H9 (cell line): ENCODE measurements around the gene TMEM63A. TPM values are rescaled to one million over a fixed set of nuclear protein-coding genes. Genes with fewer than 3 reads are reported as not detected.

ENCODE experiments used
- DNase-seq: peaks from one replicate; pipeline ENCODE4 v3.0.0-alpha.2; 2017
- H2AFZ ChIP-seq: one replicate; pipeline ENCODE4 v1.6.1; 2013; ENCODE audit warnings: mild to moderate bottlenecking, low read length, control low read depth, moderate library complexity
- H2AK5ac ChIP-seq: 2 replicates; pipeline ENCODE4 v1.6.1; 2013; ENCODE audit warnings: low read length, control low read depth, mixed read lengths; ENCODE audit not compliant: insufficient read length
- H2BK120ac ChIP-seq: one replicate; pipeline ENCODE4 v1.6.1; 2013; ENCODE audit warnings: low read depth, mild to moderate bottlenecking, low read length, control low read depth, inconsistent platforms; ENCODE audit not compliant: poor library complexity, severe bottlenecking
- H2BK12ac ChIP-seq: 2 replicates; pipeline ENCODE4 v1.6.1; 2013; ENCODE audit warnings: low read length, control low read depth, mixed read lengths, low read depth; ENCODE audit not compliant: insufficient read length
- H2BK15ac ChIP-seq: 2 replicates; pipeline ENCODE4 v1.6.1; 2013; ENCODE audit warnings: low read depth, low read length, control low read depth
- H2BK20ac ChIP-seq: one replicate; pipeline ENCODE4 v1.6.1; 2013; ENCODE audit warnings: low read depth, mild to moderate bottlenecking, low read length, control low read depth, inconsistent platforms; ENCODE audit not compliant: poor library complexity, severe bottlenecking
- H2BK5ac ChIP-seq: 2 replicates; pipeline ENCODE4 v1.6.1; 2013; ENCODE audit warnings: low read length, control low read depth, mixed read lengths; ENCODE audit not compliant: insufficient read length
- H3K14ac ChIP-seq: 2 replicates; pipeline ENCODE4 v1.6.1; 2013; ENCODE audit warnings: low read length, control low read depth; ENCODE audit not compliant: insufficient read depth
- H3K18ac ChIP-seq: 2 replicates; pipeline ENCODE4 v1.6.1; 2013; ENCODE audit warnings: low read depth, mild to moderate bottlenecking, mixed read lengths, low read length, control low read depth; ENCODE audit not compliant: insufficient read length
- H3K23ac ChIP-seq: 2 replicates; pipeline ENCODE4 v1.6.1; 2013; ENCODE audit warnings: low read length, control low read depth, mixed read lengths, low read depth; ENCODE audit not compliant: insufficient read length
- H3K23me2 ChIP-seq: 2 replicates; pipeline ENCODE4 v1.6.1; 2013; ENCODE audit warnings: low read depth, mild to moderate bottlenecking, mixed read lengths, low read length, control low read depth; ENCODE audit not compliant: insufficient read length, poor library complexity, severe bottlenecking
- H3K27ac ChIP-seq: 2 replicates; pipeline ENCODE4 v1.5.1; 2013; ENCODE audit warnings: low read length, control low read depth, mixed read lengths, low read depth; ENCODE audit not compliant: insufficient read length
- H3K27me3 ChIP-seq: 2 replicates; pipeline ENCODE4 v1.6.1; 2013; ENCODE audit warnings: low read length, control low read depth, inconsistent platforms; ENCODE audit not compliant: insufficient read depth
- H3K4ac ChIP-seq: 2 replicates; pipeline ENCODE4 v1.6.1; 2013; ENCODE audit warnings: low read depth, mild to moderate bottlenecking, control low read depth, inconsistent platforms, low read length, moderate library complexity
- H3K4me1 ChIP-seq: 2 replicates; pipeline ENCODE4 v1.6.1; 2013; ENCODE audit warnings: low read length, control low read depth, inconsistent platforms; ENCODE audit not compliant: insufficient read depth
- H3K4me2 ChIP-seq: 2 replicates; pipeline ENCODE4 v1.6.1; 2013; ENCODE audit warnings: low read length, control low read depth, mixed read lengths; ENCODE audit not compliant: insufficient read length, insufficient read depth
- H3K56ac ChIP-seq: 2 replicates; pipeline ENCODE4 v1.6.1; 2013; ENCODE audit warnings: low read depth, mild to moderate bottlenecking, mixed read lengths, low read length, control low read depth; ENCODE audit not compliant: insufficient read length
- H3K79me1 ChIP-seq: 2 replicates; pipeline ENCODE4 v1.6.1; 2013; ENCODE audit warnings: low read depth, mild to moderate bottlenecking, moderate library complexity, low read length, control low read depth, inconsistent platforms; ENCODE audit not compliant: insufficient read depth, poor library complexity, severe bottlenecking
- H3K79me2 ChIP-seq: 2 replicates; pipeline ENCODE4 v1.6.1; 2013; ENCODE audit warnings: low read length, control low read depth, inconsistent platforms; ENCODE audit not compliant: insufficient read depth
- H3K9ac ChIP-seq: 2 replicates; pipeline ENCODE4 v1.6.1; 2013; ENCODE audit warnings: low read length, control low read depth, mixed read lengths; ENCODE audit not compliant: insufficient read length; ENCODE audit errors: extremely low read depth
- H3K9me3 ChIP-seq: one replicate; pipeline ENCODE4 v1.6.1; 2013; ENCODE audit warnings: low read depth, low read length, inconsistent platforms; ENCODE audit not compliant: control insufficient read depth
- H3T11ph ChIP-seq: one replicate; pipeline ENCODE4 v1.6.1; 2013; ENCODE audit warnings: mild to moderate bottlenecking, low read length, control low read depth, inconsistent platforms
- H4K20me1 ChIP-seq: one replicate; pipeline ENCODE4 v1.6.1; 2013; ENCODE audit not compliant: control insufficient read depth, insufficient read length, insufficient read depth
- H4K5ac ChIP-seq: 2 replicates; pipeline ENCODE4 v1.6.1; 2013; ENCODE audit warnings: low read depth, mild to moderate bottlenecking, mixed read lengths, low read length, control low read depth; ENCODE audit not compliant: insufficient read length
- H4K8ac ChIP-seq: replicated peaks from 2 replicates; pipeline ENCODE4 v1.6.1; 2013; ENCODE audit warnings: low read length, control low read depth, mixed read lengths, low read depth; ENCODE audit not compliant: insufficient read length
- H4K91ac ChIP-seq: 2 replicates; pipeline ENCODE4 v1.6.1; 2013; ENCODE audit warnings: low read depth, mild to moderate bottlenecking, moderate library complexity, mixed read lengths, low read length, control low read depth; ENCODE audit not compliant: insufficient read length
- H3K27ac Mint-ChIP-seq, 3 experiments: 2 replicates in 2 of 3; 3 replicates in 1 of 3; pipeline ENCODE4 v1.8.0; 2020 to 2021; ENCODE audit warnings: mixed read lengths in 3 of 3, mild to moderate bottlenecking in 1 of 3, moderate library complexity in 1 of 3
- H3K27me3 Mint-ChIP-seq: 2 replicates; pipeline ENCODE4 v1.8.0; 2021; ENCODE audit warnings: low read depth, mild to moderate bottlenecking, moderate library complexity, mixed read lengths
- H3K36me3 Mint-ChIP-seq, 3 experiments: 2 replicates in 2 of 3; 3 replicates in 1 of 3; pipeline ENCODE4 v1.8.0; 2020 to 2021; ENCODE audit warnings: low read depth in 3 of 3, mixed read lengths in 3 of 3; ENCODE audit not compliant: insufficient read depth in 1 of 3
- H3K4me1 Mint-ChIP-seq, 2 experiments: 2 replicates each; pipeline ENCODE4 v1.8.0; 2020; ENCODE audit warnings: mixed read lengths in 2 of 2
- H3K4me3 Mint-ChIP-seq, 2 experiments: 2 replicates in 1 of 2; 3 replicates in 1 of 2; pipeline ENCODE4 v1.8.0; 2020 to 2021; ENCODE audit warnings: mild to moderate bottlenecking in 2 of 2, mixed read lengths in 2 of 2, moderate library complexity in 1 of 2
- H3K9me3 Mint-ChIP-seq, 2 experiments: 2 replicates in 1 of 2; 3 replicates in 1 of 2; pipeline ENCODE4 v1.8.0; 2020; ENCODE audit warnings: mild to moderate bottlenecking in 2 of 2, mixed read lengths in 2 of 2, moderate library complexity in 1 of 2
- CTCF ChIP-seq: fragments of 200-600 bp; sonication (generic); conservative IDR thresholded peaks from 3 replicates; pipeline ENCODE4 v1.8.0; 2021; ENCODE audit warnings: antibody characterized with exemption, mild to moderate bottlenecking
- WGBS: extraction: QIAGEN DNeasy Blood & Tissue Kit; methylation state at CpG from one replicate; pipeline ENCODE4 v1.1.7; 2013; ENCODE audit warnings: missing lambda C conversion rate, low lambda C conversion rate, mixed read lengths; ENCODE audit not compliant: insufficient read length; ENCODE audit errors: extremely low coverage; 5-methylcytosine and 5-hydroxymethylcytosine counted together
- total RNA-seq: library from RNA; stranded (reverse); gene quantifications from 2 replicates; pipeline ENCODE4 v1.2.1, GENCODE V29; 2021

TMEM63A gene
- total RNA-seq, 1 experiment from 2014 or later: 75.7 TPM

DNA sequence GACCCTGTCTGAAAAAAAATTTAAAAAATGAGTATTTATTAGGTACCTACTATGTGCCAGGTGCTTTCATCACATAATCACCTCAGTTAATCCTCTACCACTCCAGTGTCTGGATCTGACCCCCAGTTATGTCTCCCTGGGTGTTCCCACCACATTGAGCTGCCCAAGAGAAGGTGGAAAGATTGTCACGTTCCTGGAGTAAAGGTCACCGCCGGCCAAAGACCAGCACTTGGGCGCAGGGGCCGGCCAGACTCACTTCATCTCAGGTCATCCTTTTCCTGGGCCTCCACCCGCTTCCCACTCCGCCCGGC is 41.2 kb upstream of the TMEM63A start:
- no peak overlapping the region for H3T11ph ChIP-seq
- no peak overlapping the region for H2BK20ac ChIP-seq
- H3K4me1 Mint-ChIP-seq: peaks cover 12 to 19% of the 10 kb centered on the region in 2 experiments
- no peak for DNase-seq
- no peak overlapping the region for H4K8ac ChIP-seq
- H3K23me2 ChIP-seq: peaks cover 4% of the 10 kb centered on the region
- no peaks in the 10 kb centered on the region for H3K9me3 ChIP-seq
- peak overlapping the region; percentile 81 for H3K14ac ChIP-seq
- peaks cover 42 to 49% (median 44%) of the 10 kb centered on the region in 3 experiments; a peak in 6 of 7 replicates for H3K36me3 Mint-ChIP-seq
- H4K20me1 ChIP-seq: peaks cover 3% of the 10 kb centered on the region
- H3K4me3 Mint-ChIP-seq: peak overlapping the region; percentile 96 to 98
- H2BK5ac ChIP-seq: no peak overlapping the region
- H4K5ac ChIP-seq: no peak overlapping the region
- H3K9ac ChIP-seq: peak overlapping the region; percentile 80
- H3K4me2 ChIP-seq: peak overlapping the region; percentile 79
- H2BK120ac ChIP-seq: no peak overlapping the region
- H2AFZ ChIP-seq: no peak overlapping the region
- peak overlapping the region; percentile 93 to 98 (median 94); a peak in 5 of 7 replicates for H3K27ac Mint-ChIP-seq
- H3K27ac ChIP-seq: no peak overlapping the region
- H3K4ac ChIP-seq: no peak overlapping the region
- H3K23ac ChIP-seq: no peak overlapping the region
- no peak for TF ChIP-seq CTCF
- no peak overlapping the region for H3K56ac ChIP-seq
- no peaks in the 10 kb centered on the region for H3K79me1 ChIP-seq
- no peak overlapping the region for H2BK15ac ChIP-seq
- no peak overlapping the region for H2BK12ac ChIP-seq
- H3K4me1 ChIP-seq: no peaks in the 10 kb centered on the region
- no peak overlapping the region for H4K91ac ChIP-seq
- H2AK5ac ChIP-seq: no peak overlapping the region
- H3K27me3 ChIP-seq: no peaks in the 10 kb centered on the region
- H3K79me2 ChIP-seq: peaks cover 5% of the 10 kb centered on the region; the same call in 1 of the 2 replicates
- no peaks in the 10 kb centered on the region for H3K9me3 Mint-ChIP-seq
- H3K27me3 Mint-ChIP-seq: no peaks in the 10 kb centered on the region
- no CpG with 5 or more reads among the region's 8 CpGs for WGBS
- H3K18ac ChIP-seq: no peak overlapping the region
